Stimulated activated CD8-positive, alpha-beta memory T cell treated with anti-CD3 and anti-CD28 coated beads, Interleukin-7, amount 100 ng/mL, for 24 hours (primary cell): ENCODE results near the gene KL.

Source experiments
- DNase-seq: peaks from one replicate; pipeline ENCODE4 v3.0.0-alpha.2; 2020; ENCODE audit warnings: low read depth

The KL gene

DNA sequence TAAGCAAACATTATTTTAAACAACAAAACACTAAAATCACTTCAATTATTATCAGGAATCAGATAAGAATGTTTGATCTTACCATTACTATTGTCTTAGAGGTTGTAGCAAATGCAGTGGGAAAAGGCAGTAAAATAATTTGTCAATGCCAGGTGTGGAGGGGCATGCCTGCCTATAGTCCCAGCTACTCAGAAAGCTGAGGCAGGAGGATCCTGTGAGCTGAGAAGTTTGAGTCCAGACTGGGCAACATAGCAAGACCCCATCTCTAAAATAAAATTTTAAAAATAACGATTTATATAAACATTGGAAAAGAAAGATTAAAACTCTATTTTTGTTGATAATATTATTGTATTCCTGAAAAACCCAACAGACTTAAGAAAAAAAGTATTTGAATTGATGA lies 66.8 kb downstream of the KL start:
- DNase-seq = no peak

DNA sequence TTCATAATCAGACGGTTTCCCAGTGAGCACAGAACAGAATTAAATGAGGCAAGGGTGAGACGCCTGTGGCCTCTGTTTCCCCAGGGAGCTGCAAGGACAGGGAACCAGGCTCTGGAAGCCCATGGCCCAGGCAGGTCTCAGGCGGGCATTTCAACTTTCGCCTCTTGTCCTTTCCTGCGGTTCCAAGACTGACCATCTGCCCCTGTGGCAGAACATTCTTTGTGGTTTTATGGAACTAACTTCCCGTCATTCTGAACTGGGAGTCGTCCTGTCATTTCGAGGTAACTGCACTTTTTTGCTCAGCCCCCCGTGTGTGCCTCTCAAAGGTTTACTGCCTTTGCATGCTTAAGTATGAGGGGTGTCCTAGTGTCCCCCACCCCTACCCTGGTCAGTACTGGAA lies 70.9 kb downstream of the KL start:
- no peak for DNase-seq

DNA sequence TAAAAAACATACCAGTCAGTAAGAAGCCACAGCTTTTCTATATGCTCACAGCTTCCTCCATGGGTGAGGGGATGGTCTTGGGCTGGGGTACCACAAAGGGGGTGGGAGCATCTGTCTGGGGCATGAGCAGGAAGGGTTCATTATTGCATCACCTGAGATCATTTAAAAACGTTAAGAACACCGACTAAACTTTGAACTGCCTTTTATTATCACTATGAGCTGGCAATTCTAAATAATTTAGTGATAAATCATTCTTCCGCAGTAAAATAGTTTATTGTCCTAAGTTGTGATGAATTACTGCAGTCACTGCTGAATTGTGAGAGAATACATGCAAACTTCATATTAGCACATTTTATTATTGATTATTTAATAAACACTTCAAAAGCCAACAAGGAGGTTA lies 71.6 kb downstream of the KL start:
- DNase-seq = no peak

GRCh38 chr13:33089311-33089710 lies 73.1 kb downstream of the KL start:
- no peak for DNase-seq

- no peak for DNase-seq
These were observed 74.7 kb downstream of the KL start for GRCh38 chr13:33090755-33091414.

GRCh38 chr13:33091415-33091774 lies 75.2 kb downstream of the KL start:
- no peak for DNase-seq

- no peak for DNase-seq
These were observed 76.1 kb downstream of the KL start for GRCh38 chr13:33092073-33092987.

DNA sequence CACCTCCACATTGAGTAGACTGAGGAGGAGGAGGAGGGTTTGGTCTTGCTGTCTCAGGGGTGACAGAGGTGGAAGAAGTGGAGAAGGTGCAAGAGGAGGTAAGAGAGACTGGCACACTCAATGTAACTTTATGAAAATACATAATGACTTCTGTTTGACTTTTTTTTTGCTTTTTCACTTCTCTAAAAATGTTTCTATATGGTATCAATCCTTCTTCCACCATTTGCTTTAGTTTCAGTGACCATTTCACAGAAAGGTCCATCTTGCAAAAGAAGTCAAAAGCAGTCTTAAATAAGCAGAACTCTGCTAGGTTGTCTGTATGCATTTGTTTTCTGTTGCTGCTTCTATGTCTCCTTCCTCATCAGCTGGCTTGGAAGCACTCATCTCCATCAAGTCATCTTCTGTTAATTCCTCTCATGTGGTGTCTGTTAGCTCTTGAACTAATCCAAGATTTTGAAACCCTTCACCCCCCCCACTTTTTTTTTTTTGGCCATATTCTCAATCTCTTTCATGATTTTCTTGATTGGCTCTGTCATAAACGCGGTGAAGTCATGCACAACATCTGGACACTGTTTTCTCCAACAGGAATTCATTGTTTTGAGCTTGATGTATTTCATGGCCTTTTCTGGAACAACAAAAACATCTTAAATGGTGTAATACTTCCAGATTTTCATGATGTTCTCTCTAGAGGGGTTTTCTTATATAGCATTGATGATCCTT lies 80.8 kb downstream of the KL start:
- no peak for DNase-seq

GRCh38 chr13:33099860-33100259 lies 83.6 kb downstream of the KL start:
- no peak for DNase-seq

GRCh38 chr13:33100886-33101285 lies 84.7 kb downstream of the KL start:
- no peak for DNase-seq

DNA sequence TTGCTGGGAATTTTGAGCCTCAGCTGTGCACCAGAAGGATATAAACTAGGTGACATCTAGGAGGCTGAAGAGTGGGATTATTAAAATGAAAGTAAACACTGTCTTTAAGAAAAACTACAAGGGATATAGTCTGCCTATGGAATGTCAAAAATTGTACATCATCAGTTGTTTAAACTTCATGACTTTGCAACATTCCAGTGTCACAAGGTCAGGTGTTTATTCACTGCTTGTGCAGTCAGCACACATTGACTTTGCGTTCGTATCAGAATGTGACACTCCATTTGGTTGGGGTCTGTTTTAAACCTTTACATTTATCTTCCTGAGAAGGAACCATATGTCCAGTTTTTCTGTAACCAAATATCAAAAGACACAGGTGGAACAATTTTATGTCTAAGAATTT lies 85.6 kb downstream of the KL start:
- no peak for DNase-seq

- DNase-seq = no peak
These were observed 87.2 kb downstream of the KL start for GRCh38 chr13:33103457-33103856.

GRCh38 chr13:33105387-33106005 lies 89.3 kb downstream of the KL start:
- no peak for DNase-seq

- no peak for DNase-seq
These were observed 90.6 kb downstream of the KL start for GRCh38 chr13:33106656-33107360.

DNA sequence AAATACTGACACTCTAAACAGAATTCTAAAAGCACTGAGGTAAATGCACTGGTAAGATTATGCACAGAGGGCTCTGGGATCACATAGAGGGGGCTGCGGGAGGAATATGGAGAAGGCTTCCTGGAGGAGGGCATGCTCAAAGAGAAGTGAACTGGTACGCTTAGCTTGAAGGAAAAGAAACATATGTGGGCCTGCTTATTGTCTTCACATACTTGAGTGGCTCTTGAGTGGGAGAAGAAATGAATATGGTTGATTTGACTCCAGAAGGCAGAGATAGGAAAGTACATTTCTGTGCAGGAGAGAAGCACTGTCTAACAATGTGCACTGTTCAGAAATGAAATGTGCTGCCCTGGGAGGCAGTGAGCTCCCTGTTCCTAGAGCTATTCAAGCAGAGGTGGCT lies 91.1 kb downstream of the KL start:
- DNase-seq = no peak

DNA sequence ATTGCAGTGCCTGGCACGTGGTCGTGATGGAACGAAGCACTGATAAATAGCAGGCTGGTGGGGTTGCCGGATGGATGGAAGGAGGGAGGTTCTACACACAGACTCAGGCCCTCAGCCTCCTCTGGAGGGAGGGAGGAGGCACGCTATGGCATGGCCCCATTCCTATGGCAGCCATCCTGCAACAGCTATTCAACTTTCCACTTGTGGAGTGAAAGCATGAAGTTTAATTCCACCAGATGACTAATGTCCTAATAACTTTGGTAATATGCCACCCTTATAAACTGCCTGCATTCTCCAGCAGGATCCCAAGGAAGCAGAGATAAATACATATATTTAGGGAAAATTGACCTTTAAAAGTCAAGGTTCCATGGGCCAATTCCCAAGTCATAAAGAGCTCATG lies 92.4 kb downstream of the KL start:
- DNase-seq = no peak

- no peak for DNase-seq
These were observed 93.1 kb downstream of the KL start for GRCh38 chr13:33109271-33109697.

GRCh38 chr13:33109801-33110200 lies 93.6 kb downstream of the KL start:
- DNase-seq = no peak

DNA sequence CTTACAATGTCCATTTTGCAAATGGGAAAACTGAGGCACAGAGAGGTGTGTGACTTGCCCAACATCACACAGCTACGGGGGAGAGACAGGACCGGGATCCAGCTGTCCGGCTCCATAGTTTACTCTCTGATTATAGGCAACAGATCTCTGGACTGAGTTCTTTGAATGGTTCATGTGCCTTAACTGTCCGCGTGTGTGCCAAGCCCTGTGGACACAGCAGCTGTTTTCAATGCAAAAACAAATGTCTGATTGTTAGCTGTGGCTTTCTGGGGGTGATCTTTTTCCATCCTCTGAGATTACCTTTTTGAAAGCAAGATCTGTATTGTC lies 94.1 kb downstream of the KL start:
- DNase-seq = no peak

- no peak for DNase-seq
These were observed 94.6 kb downstream of the KL start for GRCh38 chr13:33110713-33111413.

- no peak for DNase-seq
These were observed 95.3 kb downstream of the KL start for GRCh38 chr13:33111414-33112110.
